Measurements from ENCODE around the gene GCGR. TPM values are rescaled to one million over a fixed set of nuclear protein-coding genes. Genes with fewer than 3 reads are reported as not detected.

The GCGR gene
- total RNA-seq, 1 donor from 2014 or later, result not detected

- no peak for DNase-seq
Measured at GRCh38 chr17:81811705-81812570, 8.0 kb downstream of the GCGR start.

- no peak for DNase-seq
Measured at GRCh38 chr17:81812571-81813370, 8.8 kb downstream of the GCGR start.

GRCh38 chr17:81813371-81813684 lies 9.4 kb downstream of the GCGR start:
- no peak for DNase-seq

- no peak for DNase-seq
Measured at GRCh38 chr17:81813861-81814683, 10.1 kb downstream of the GCGR start.

GRCh38 chr17:81814748-81815645 lies 11.0 kb downstream of the GCGR start:
- no peak for DNase-seq

GRCh38 chr17:81815646-81815986 lies 11.7 kb downstream of the GCGR start:
- no peak for DNase-seq

- no peak for DNase-seq
Measured at GRCh38 chr17:81817758-81818147, 13.8 kb downstream of the GCGR start.

- DNase-seq, result no peak
Measured at GRCh38 chr17:81819708-81820107, 15.8 kb downstream of the GCGR start.

- no peak for DNase-seq
Measured at GRCh38 chr17:81821147-81821546, 17.2 kb downstream of the GCGR start.

- peak; percentile 30 for DNase-seq
Measured at GRCh38 chr17:81821603-81822311, 17.8 kb downstream of the GCGR start.

GRCh38 chr17:81822312-81822637 lies 18.3 kb downstream of the GCGR start:
- no peak for DNase-seq

- DNase-seq, result no peak
Measured at GRCh38 chr17:81822996-81823819, 19.3 kb downstream of the GCGR start.

GRCh38 chr17:81823820-81824550 lies 20.0 kb downstream of the GCGR start:
- no peak for DNase-seq

- DNase-seq, result no peak
Measured at GRCh38 chr17:81824595-81824994, 20.6 kb downstream of the GCGR start.

GRCh38 chr17:81825841-81826466 lies 22.0 kb downstream of the GCGR start:
- DNase-seq, result no peak

GRCh38 chr17:81828656-81829055 lies 24.7 kb downstream of the GCGR start:
- DNase-seq, result no peak

GRCh38 chr17:81829858-81830257 lies 25.9 kb downstream of the GCGR start:
- DNase-seq, result no peak

GRCh38 chr17:81831563-81831956 lies 27.6 kb downstream of the GCGR start:
- DNase-seq, result no peak

GRCh38 chr17:81831957-81832607 lies 28.1 kb downstream of the GCGR start:
- peak; percentile 13 for DNase-seq

All from skin of body (tissue), 2 donors.